HG02870 (cell line): ENCODE measurements around the gene AXL.
A peak's percentile ranks its signal among the peaks of the same experiment; 100 is the strongest.

Experiments used
- ATAC-seq: cut with Tn5 transposase; IDR thresholded peaks from one replicate; pipeline ENCODE4 v1.9.1; 2021; ENCODE audit warnings: mild to moderate bottlenecking, moderate library complexity; ENCODE audit not compliant: unreplicated experiment

AXL gene

GRCh38 chr19:41305927-41306793 is 87.1 kb downstream of the AXL start:
- ATAC-seq = no peak

- ATAC-seq = no peak
Observed at GRCh38 chr19:41307090-41307875, 88.3 kb downstream of the AXL start.

GRCh38 chr19:41307954-41308449 is 89.0 kb downstream of the AXL start:
- no peak for ATAC-seq

GRCh38 chr19:41308450-41309179 is 89.6 kb downstream of the AXL start:
- no peak for ATAC-seq

- no peak for ATAC-seq
Observed at GRCh38 chr19:41309180-41310032, 90.4 kb downstream of the AXL start.

- peak; percentile 57 for ATAC-seq
Observed at GRCh38 chr19:41310033-41310831, 91.2 kb downstream of the AXL start, which contains the start of gene CCDC97. Gene CCDC97, plus strand, starts transcription at chr19:41310172. Its CDS starts 139 bp downstream, at chr19:41310311.

GRCh38 chr19:41311072-41311471 is 92.0 kb downstream of the AXL start:
- no peak for ATAC-seq
